ENCODE measurements around the gene GXYLT1.

- TF ChIP-seq ZNF282 (IDR thresholded peaks at IDR 0.05; ENCODE audit: partially characterized antibody): no peak
- TF ChIP-seq KAT8 (CRISPR knock-in tag; IDR thresholded peaks at IDR 0.05): no peak
- no peak for TF ChIP-seq ZFP36 (IDR thresholded peaks at IDR 0.05; ENCODE audit: borderline replicate concordance, low read depth, low read length, partially characterized antibody)
These were observed 59.1 kb downstream of the GXYLT1 start for GRCh38 chr12:42085594-42085993.

All from HepG2 (cell line).